GM21390 (cell line): Measurements from ENCODE around the gene SH3GL2.
"Not testable (repeated sequence)": the region's sequence is repeated elsewhere in the genome, so short reads cannot be mapped to it uniquely, and the experiment has no call there.

Source experiments
- ATAC-seq: cut with Tn5 transposase; IDR thresholded peaks from one replicate; pipeline ENCODE4 v1.9.1; 2021; ENCODE audit not compliant: unreplicated experiment

The SH3GL2 gene

GRCh38 chr9:17742067-17742466 lies 163.2 kb downstream of the SH3GL2 start:
- ATAC-seq, result no peak

DNA sequence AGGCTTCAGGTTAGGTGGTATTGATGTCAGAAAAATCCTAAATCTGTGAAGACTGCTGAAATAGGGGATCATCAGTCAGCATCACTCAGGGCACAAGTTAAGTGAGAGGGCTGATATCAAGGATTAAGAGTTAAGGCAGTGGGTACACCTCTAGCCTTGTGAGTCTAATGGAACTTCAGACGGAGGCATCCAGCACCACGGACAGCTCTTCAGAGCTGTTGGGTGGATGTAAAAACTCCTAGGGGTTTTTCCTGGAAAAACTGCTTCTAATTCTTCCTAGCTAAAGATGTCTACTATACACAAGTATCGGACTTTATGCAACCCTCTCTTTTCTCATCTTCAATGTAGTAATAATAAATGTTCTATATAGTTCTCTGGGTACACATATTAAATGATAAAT lies 165.9 kb downstream of the SH3GL2 start:
- ATAC-seq, result no peak

GRCh38 chr9:17750269-17750668 lies 171.4 kb downstream of the SH3GL2 start:
- ATAC-seq, result no peak

DNA sequence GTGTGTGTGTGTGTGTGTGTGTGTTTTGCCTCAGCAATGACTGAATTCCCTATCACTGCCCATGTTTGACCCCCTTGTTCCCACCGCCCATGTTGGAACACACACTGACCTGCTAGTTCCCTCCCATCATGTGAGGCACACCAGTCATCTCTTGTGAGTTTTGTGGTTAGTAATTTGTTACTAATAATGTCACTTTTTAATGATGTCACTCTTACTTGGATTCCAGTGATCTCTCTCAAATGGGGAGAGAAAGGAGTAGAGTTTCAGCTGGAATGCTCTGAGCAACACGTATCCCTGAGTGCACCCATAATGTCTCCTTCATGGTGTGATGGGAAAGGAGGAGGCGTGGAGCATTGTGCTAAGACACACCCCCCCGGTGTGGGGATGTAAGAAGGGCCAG lies 172.6 kb downstream of the SH3GL2 start:
- no peak for ATAC-seq

DNA sequence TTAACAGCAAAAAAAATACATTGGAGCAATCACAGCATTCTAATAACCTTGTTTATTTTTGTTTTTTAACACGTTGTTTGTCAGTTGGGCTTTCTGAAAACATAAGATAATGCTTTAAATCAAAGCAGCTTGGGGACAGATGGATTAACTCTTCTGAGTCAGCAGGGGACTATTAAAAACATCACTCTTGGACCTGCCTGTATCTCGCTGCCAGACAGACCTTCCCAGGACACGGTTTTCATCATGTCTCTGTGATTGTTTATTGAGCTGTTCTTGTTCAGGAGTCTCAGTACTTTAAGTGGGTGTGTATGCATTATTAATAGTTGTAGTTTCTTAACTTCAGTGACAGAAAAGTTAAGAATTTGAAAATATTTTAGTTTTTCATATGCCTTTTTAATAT lies 173.2 kb downstream of the SH3GL2 start:
- ATAC-seq, result no peak

DNA sequence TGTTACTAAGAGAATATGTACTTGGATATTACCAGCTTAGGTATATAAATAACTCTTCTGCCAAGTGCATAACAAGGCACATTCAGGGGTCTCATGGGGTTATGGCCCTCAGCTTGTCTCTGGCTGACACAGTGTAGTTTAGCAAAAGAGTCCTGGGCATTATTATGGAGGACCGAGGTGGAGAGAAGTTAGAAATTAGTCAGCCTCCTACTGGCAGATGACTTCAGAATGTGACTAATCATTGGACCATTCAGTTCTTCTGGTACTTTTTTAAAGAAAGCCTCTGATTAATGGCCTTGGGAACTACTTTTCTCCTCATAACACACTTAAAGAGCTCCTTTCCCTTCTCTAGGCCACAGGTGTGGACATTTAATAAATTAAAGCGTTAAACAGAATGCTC lies 178.9 kb downstream of the SH3GL2 start:
- no peak for ATAC-seq

DNA sequence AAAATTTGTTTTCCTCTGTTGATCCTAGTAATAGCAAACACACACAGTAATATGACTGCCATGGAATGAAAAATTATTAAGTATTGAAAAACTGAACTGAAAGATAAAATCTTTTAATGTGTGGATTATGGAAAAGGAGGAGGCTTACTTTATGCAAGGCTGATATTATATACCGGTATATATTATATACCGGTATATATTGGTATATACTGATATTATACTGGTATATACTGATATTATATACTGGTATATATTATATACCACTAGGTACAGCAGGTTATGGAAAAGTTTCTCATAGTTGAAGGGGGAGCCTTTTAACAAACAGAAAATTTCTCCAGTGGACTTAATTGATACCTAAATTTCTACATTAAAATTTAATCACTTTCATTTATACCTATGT lies 181.4 kb downstream of the SH3GL2 start:
- ATAC-seq, result no peak

DNA sequence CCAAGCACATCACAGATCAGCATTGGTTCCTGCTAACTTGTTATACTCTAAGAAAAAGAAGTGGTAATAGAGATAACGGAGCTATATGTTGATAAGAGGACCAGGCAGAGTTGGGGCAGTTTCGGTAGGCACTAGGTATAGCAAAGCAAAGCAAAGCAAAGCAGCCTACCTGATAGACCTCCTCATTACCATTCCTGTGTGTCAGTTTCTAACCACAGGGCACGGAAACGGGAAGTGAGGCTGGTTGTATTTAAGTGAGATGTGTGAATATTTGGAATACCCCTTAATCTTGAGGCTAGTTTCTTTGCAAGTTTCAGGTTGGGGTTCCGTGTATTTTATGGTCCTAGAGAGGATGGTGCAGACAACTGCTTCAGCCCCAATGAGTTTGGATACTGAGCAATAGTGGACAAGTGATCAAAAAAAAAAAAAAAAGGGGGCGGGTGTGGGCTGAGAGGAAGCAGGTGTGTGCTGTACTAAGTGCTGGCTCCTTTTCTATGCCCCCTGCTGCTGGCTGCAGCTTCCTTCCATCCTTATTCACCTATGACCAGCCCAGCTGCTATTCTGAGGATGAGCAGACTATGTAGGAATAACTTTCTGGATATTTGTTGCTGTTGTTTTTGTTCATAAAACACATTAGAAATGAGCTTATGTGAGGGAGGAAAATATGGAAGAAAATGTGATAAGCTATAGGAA lies 183.3 kb downstream of the SH3GL2 start:
- ATAC-seq, result no peak

GRCh38 chr9:17764306-17764705 lies 185.4 kb downstream of the SH3GL2 start:
- ATAC-seq, result no peak

DNA sequence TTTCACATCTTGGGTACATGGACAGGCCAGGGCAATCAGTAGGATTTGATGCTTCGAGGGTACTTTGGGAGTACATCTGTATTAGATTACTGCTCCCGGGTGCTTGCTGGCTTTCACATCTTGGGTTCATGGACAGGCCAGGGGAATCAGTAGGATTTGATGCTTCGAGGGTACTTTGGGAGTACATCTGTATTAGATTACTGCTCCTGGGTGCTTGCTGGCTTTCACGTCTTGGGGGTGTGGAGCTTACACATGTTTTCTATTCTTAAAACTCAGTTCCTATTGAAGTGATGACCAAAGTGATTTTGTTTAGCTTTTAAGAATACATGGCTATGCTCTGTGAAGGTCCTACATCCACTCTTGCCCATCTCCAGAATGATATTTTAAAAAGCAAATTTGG lies 186.3 kb downstream of the SH3GL2 start:
- not testable (repeated sequence) for ATAC-seq

DNA sequence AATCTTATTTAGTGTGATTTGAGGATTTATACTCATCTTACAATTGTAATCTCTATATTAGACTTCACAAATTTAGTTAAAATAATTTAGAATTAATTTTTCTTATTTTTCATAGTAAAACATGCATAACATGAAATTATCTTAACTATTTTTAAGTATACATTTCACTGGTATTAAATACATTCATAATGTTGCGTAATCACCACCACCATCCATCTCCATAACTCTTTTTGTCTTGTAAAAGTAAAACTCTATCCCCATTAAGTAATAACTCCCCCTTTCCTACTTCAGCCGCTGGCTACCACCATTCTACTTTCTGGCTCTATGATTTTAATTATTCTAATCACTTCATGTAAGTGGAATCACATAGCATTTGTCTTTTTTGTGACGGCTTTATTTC lies 193.4 kb downstream of the SH3GL2 start:
- no peak for ATAC-seq

DNA sequence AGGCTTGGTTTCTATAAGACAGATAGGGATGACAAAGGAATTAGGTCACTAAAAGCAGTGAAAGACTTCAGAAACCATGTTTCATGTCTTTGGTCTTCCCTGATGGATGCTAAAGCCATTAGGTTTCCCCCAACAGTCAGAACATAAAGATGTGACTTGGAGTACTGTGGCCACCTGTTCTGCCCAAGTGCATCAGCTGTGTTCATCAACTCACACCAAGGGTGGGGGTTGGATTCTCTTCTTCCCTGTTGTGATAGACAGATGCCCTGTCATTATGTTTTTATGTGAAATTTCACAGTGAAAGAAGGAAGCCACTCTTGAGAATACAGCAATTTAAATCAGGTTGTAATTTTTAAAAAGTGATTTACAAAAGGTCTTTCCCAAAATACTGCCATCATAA lies 196.8 kb downstream of the SH3GL2 start:
- ATAC-seq, result no peak

DNA sequence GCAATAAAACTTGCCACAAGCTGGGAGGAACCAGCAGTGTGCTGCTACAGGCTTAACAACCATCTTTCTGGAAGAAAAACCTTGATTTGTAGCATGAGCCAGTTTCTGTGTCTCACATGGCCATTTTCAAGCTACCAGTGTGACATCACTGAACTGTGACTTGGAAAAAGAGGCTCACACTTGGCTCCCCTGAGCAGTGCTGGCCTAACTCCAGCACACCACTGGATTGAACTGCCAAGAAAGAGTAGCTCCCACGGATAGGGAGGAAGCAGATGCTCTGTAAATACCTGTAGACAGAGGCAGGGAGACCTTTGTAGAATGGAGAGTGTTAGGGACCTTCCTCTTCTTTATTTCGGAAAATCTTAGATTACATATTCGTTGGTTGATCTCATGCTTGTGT lies 197.9 kb downstream of the SH3GL2 start:
- no peak for ATAC-seq

DNA sequence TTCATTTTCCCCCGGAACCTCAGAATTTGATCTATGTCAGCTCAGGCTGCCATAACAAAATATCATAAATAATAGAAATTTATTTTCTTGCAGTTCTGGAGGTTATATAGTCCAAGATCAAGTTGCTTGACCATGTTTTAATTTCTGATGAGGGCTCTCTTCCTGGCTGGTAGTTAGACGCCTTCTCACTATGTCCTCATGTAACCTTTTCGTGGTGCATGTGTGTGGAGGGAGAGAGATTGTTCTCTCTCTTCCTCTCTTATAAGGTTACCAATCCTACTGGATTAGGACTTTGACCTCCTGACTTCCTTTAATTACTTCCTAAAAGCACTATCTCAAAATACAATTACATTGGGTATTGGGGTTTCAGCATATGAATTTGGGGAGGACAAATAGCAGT lies 198.6 kb downstream of the SH3GL2 start:
- no peak for ATAC-seq

DNA sequence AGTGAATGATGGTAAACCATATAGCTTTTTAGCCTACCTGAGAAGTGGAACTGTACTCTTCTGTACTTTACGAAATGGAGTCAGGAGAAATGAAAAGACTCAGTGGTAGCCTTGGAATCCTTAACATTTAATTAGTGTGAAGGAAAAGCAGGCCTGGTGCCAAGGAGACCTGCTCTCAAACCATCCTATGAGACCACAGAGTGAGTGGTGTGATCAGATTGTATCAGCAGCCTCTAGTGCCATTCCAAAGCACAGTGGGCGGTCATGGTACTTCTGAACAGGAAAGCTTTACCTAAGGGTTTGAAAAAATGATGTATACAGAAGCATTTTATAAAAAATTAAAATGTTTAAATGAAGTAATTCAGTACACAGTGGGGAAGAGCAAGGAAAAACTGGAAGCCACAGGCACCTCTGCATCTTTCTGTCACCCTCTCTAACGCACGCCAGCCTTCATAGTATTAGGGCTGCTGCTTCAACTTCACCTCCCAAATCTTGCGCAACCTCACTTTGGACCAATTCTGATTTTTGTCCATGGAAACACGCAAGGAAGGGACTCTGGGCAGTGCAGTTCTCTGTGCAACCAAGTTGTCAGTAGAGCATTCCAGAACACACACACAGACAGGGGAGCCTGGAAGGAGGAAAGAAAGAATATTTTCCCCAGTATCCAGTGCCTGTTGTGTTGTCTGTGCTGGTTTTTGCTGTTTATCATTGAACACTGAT lies 203.7 kb downstream of the SH3GL2 start:
- no peak for ATAC-seq

GRCh38 chr9:17783227-17783626 lies 204.4 kb downstream of the SH3GL2 start:
- ATAC-seq, result no peak

- no peak for ATAC-seq
Observed at GRCh38 chr9:17789316-17789715, 210.4 kb downstream of the SH3GL2 start.

DNA sequence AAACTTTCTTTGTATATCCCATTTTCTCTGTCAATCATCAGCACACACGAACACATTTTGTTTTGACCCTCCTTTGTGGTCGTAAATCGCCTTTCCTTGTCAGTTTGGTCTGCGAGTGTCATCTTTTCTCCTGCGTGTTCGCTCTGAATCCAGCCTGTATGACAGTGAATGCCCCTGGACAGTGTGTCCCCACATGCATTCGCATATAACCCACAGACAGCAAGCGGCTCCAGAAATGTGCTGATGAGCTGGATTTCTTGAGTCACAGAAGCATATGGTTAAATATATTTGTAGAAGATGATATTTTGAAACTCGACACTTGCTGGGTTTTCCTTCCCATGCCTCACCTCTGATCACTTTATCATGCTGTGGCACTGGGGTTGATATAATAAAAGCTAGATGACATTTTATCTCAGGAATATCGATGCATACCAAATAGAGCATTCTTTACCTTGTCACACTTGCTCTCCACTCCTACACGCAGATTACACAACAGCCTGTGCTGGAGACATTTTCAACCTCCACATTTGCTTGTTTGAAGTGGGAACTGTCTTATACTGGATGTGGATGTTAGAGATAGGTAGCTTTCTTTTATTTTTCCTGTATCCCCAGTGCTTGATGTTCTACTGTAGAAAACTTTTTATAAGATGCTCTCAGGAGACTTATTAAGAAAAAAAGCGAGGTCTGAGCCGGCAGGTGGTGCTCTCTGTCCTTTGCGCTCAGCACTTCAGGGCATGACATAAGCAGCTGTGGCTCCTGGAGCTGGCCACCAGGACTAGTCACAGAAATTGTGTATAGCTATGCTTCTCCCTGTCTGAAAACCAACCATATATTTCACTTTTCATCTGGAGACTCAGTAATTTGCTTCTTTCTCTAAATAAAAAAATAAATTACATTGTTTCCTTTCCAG lies 215.1 kb downstream of the SH3GL2 start:
- no peak for ATAC-seq

- ATAC-seq, result no peak
Observed at GRCh38 chr9:17795744-17796143, 216.9 kb downstream of the SH3GL2 start.

DNA sequence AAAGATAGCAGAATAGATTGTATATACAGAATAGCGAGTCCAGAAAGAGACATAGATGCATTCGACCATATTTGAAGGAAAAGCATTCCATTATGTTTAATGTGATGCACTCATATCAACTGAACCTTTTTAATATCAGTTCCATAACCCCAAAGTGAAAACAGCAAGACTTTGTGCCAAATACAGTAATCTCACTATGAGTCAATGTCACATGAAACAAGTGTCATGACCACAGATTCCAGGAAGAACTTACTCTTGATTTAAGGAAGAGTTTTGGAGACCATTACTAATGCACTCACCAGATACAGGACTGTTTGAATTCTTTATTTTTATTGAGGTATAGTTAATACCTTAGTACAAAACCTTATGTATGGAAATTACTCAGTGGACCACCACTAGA lies 220.5 kb downstream of the SH3GL2 start:
- ATAC-seq, result no peak

- no peak for ATAC-seq
Observed at GRCh38 chr9:17800418-17800817, 221.6 kb downstream of the SH3GL2 start.
